NB4 (cell line): ENCODE results near the gene AP2A2.

Experiments used
- DNase-seq: peaks from one replicate; pipeline ENCODE4 v3.0.0; 2010; ENCODE audit warnings: low read depth
- H3K4me3 ChIP-seq: one replicate; pipeline ENCODE4 v1.5.1; 2011; ENCODE audit warnings: mild to moderate bottlenecking, low read depth, low read length, moderate library complexity
- MYC ChIP-seq: IDR thresholded peaks from 2 replicates; pipeline ENCODE4 v1.6.1; 2011; ENCODE audit warnings: low read depth, low read length
- POLR2A ChIP-seq: IDR thresholded peaks from 2 replicates; pipeline ENCODE4 v1.6.1; 2011; ENCODE audit warnings: mild to moderate bottlenecking; ENCODE audit not compliant: insufficient read length; ENCODE audit errors: extremely low read depth
- TF ChIP-seq, protein P1 (sequence below): IDR thresholded peaks from 2 replicates; pipeline ENCODE4 v1.6.1; 2011; ENCODE audit warnings: low read depth, low read length
- TF ChIP-seq, protein P2 (sequence below): IDR thresholded peaks from one replicate; pipeline ENCODE4 v1.5.1; 2012; ENCODE audit warnings: low read depth, low read length

AP2A2 gene

DNA sequence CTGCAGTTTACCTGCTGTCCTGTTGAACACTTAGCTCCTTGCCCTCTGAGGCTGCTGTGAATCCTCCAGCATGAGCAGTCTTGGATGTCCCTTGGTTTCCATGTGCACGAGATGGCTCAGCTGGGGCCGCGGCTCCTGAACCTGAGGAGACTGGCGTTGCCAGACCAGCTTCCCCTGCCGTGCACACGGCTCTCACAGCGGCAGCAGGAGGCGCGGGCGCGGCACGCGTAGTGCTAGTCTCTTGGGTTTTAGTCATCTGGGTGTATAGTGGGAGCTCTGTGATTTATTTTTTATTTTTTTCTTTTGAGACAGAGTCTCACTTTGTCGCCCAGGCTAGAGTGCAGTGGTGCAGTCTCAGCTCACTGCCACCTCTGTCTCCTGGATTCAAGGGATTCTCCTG, 56.1 kb downstream of the AP2A2 start:
- TF ChIP-seq MYC: no peak
- no peak for TF ChIP-seq POLR2A
- TF ChIP-seq, protein P1, sequence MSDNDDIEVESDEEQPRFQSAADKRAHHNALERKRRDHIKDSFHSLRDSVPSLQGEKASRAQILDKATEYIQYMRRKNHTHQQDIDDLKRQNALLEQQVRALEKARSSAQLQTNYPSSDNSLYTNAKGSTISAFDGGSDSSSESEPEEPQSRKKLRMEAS: no peak
- TF ChIP-seq, protein P2, sequence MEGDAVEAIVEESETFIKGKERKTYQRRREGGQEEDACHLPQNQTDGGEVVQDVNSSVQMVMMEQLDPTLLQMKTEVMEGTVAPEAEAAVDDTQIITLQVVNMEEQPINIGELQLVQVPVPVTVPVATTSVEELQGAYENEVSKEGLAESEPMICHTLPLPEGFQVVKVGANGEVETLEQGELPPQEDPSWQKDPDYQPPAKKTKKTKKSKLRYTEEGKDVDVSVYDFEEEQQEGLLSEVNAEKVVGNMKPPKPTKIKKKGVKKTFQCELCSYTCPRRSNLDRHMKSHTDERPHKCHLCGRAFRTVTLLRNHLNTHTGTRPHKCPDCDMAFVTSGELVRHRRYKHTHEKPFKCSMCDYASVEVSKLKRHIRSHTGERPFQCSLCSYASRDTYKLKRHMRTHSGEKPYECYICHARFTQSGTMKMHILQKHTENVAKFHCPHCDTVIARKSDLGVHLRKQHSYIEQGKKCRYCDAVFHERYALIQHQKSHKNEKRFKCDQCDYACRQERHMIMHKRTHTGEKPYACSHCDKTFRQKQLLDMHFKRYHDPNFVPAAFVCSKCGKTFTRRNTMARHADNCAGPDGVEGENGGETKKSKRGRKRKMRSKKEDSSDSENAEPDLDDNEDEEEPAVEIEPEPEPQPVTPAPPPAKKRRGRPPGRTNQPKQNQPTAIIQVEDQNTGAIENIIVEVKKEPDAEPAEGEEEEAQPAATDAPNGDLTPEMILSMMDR: no peak
- H3K4me3 ChIP-seq: no peak overlapping the region
- no peak for DNase-seq

DNA sequence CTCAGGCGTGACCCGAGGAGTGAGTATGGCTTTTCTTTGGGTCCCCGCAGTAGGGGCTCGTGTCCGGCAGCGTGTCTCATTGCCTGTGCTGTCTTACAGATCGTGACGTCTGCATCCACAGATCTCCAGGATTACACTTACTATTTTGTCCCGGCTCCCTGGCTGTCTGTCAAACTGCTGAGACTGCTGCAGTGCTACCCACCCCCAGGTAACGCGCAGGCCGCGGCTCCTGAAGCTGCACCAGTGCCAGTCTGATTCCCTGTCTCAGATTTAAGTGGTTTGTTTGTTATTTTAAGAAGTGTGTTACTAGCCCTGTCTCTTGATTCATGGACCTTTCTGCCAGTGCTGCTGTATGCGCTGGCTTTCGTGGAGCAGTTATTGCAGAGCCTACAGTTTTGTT, 58.9 kb downstream of the AP2A2 start:
- DNase-seq: no peak
- TF ChIP-seq POLR2A (no peak), MYC (no peak)
- TF ChIP-seq, protein P1: no peak
- TF ChIP-seq, protein P2: no peak
- no peak overlapping the region for H3K4me3 ChIP-seq

DNA sequence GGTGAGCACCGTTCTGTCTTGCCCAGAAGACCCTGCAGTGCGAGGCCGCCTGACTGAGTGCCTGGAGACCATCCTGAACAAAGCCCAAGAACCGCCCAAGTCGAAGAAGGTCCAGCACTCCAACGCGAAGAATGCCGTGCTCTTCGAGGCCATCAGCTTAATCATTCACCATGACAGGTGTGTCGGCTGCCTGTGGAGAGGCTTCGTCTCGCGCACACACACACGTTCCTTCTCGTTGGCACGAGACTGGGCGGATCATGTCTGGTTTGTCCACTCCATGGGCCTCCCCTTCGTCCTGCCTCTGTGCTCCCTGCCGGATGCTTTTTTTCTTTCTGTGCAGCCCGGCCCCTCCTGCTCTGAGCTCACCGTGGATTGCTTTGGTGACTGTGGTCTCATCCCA, 59.7 kb downstream of the AP2A2 start:
- TF ChIP-seq, protein P2: no peak
- TF ChIP-seq, protein P1: no peak
- TF ChIP-seq POLR2A: no peak
- TF ChIP-seq MYC: no peak
- no peak overlapping the region for H3K4me3 ChIP-seq
- DNase-seq: no peak

DNA sequence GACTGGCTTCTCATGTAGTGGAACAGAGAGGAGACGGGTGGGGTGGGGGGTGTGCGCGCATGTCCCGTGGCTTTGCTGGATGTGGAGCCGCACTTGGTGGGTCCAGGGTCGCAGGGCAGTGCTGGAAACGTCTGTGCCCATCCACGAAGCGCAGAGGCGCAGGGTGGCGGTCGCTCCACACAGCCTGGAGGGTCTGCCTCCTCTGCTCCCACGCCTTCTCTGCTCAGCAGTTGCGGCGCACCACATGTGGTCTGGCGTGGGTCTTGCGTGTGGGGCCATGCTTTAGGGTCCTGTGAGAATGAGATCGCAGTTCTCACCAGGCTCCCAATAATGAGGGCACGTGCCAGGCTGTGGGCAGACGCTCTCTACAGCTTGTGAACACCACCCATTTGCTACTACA, 60.2 kb downstream of the AP2A2 start:
- TF ChIP-seq, protein P1: no peak
- TF ChIP-seq MYC: no peak
- TF ChIP-seq, protein P2: no peak
- TF ChIP-seq POLR2A: no peak
- DNase-seq: no peak
- no peak overlapping the region for H3K4me3 ChIP-seq

DNA sequence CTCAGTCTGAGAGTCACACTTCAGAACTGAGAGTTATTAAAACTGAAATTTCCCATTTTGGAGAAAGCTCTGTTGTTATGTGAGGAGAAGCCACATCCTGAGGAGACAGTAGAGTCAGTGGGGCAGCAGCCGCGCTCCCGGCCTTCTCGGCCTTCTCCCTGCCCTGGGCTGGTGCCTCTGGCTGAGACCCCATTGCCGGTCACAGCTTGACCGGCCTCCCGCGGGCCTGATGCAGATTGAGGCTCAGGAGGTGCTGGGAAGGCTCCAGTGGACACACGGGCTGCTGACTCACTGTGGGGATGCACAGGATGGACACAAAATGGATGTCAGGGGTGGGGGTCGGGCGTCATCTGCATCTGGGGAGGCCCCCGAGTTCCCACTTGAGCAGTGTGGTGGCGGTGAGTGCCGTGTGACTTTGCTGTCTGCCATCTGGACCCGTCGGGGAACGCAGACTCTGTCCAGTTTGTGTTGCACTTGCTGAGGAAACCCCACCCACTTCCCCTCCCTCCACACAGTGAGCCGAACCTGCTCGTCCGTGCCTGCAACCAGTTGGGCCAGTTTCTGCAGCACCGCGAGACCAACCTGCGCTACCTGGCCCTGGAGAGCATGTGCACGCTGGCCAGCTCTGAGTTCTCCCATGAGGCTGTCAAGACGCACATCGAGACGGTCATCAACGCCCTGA, 60.7 kb downstream of the AP2A2 start:
- no peak for DNase-seq
- no peak overlapping the region for H3K4me3 ChIP-seq
- TF ChIP-seq, protein P1: no peak
- TF ChIP-seq MYC (no peak), POLR2A (no peak)
- TF ChIP-seq, protein P2: no peak

DNA sequence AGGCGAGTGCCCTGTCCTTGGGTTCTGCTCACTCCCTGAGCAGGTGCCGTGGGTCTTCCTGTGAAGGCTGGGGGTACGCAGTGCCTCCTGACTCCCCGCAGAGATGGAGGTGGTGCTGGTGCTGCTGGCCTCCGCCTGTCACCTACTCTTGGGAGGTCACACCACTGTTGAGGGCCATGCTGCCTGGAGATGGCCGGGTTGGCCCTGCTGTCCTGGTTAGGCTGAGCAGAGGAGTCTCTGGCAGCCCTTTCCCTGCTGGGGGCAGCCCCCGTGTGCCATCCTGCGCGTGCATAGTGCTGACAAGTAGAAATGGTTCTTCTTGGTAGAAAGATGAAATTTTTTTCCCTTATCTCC, 61.3 kb downstream of the AP2A2 start:
- TF ChIP-seq MYC: no peak
- TF ChIP-seq, protein P1: no peak
- TF ChIP-seq, protein P2: no peak
- TF ChIP-seq POLR2A: no peak
- no peak for DNase-seq
- H3K4me3 ChIP-seq: no peak overlapping the region
